Lung (tissue), 12 donors: ENCODE data around the gene EML5. TPM values are rescaled to one million over a fixed set of nuclear protein-coding genes. Genes with fewer than 3 reads are reported as not detected.

Experiments
- ATAC-seq: fragments of 200-7000 bp; cut with Tn5 transposase; one replicate; pipeline ENCODE4 v1.9.1; 2020; ENCODE audit warnings: moderate number of reproducible peaks; ENCODE audit not compliant: insufficient read depth, low FRiP score
- DNase-seq, 3 donors: peaks; one replicate each; pipeline ENCODE4 v3.0.0-alpha.2; 2013 to 2017
- H3K27ac ChIP-seq, 2 donors: one replicate each; pipeline ENCODE4 v1.5.1; 2013; ENCODE audit warnings: mild to moderate bottlenecking in 2 of 2, moderate library complexity in 2 of 2, control low read depth in 1 of 2, inconsistent platforms in 1 of 2, low read depth in 1 of 2, low read length in 1 of 2
- H3K27me3 ChIP-seq, 3 donors: one replicate each; pipeline ENCODE4 v1.5.1; 2013; ENCODE audit warnings: low read length in 2 of 3; ENCODE audit not compliant: control insufficient read depth in 3 of 3, insufficient read depth in 3 of 3
- H3K36me3 ChIP-seq, 4 donors: one replicate each; pipeline ENCODE4 v1.5.1; 2013; ENCODE audit warnings: low read length in 4 of 4, mild to moderate bottlenecking in 1 of 4, moderate library complexity in 1 of 4; ENCODE audit not compliant: control insufficient read depth in 4 of 4, insufficient read depth in 4 of 4
- H3K4me1 ChIP-seq, 5 donors: one replicate each; pipeline ENCODE4 v1.5.1; 2013; ENCODE audit warnings: low read length in 5 of 5, mild to moderate bottlenecking in 2 of 5, moderate library complexity in 1 of 5; ENCODE audit not compliant: control insufficient read depth in 5 of 5, insufficient read depth in 5 of 5
- H3K4me3 ChIP-seq: one replicate; pipeline ENCODE4 v1.5.1; 2013; ENCODE audit warnings: mild to moderate bottlenecking, control low read depth, moderate library complexity
- H3K9ac ChIP-seq, 2 donors: one replicate each; pipeline ENCODE4 v1.5.1; 2013; ENCODE audit warnings: low read length in 2 of 2, control low read depth in 1 of 2; ENCODE audit not compliant: insufficient read depth in 1 of 2
- H3K9me3 ChIP-seq, 4 donors: one replicate each; pipeline ENCODE4 v1.5.1; 2013; ENCODE audit warnings: low read length in 3 of 4, mild to moderate bottlenecking in 1 of 4, moderate library complexity in 1 of 4; ENCODE audit not compliant: control insufficient read depth in 4 of 4, insufficient read depth in 3 of 4
- WGBS, 2 donors: extraction: QIAGEN DNeasy Blood & Tissue Kit; methylation state at CpG; one replicate each; pipeline ENCODE4 v1.1.7; 2013; 5-methylcytosine and 5-hydroxymethylcytosine counted together
- polyA plus RNA-seq, 2 donors: library from polyadenylated mRNA; stranded (reverse); fragments of 200-250 nt; gene quantifications; one replicate each; pipeline ENCODE4 v1.2.1, GENCODE V29; 2013
- total RNA-seq, 2 donors: library from RNA; depleted of rRNA in 1 of 2; stranded (reverse); fragments of >200 nt in 1 of 2; gene quantifications; one replicate each; pipeline ENCODE4 v1.2.1, GENCODE V29; 2014 to 2021
- TF ChIP-seq, protein P1 (sequence below): IDR thresholded peaks from 2 replicates; pipeline ENCODE4 v1.5.1; 2012; ENCODE audit warnings: mild to moderate bottlenecking; ENCODE audit errors: control extremely low read depth, extremely low read depth
- donor health status: control.
- donor health status: control.
- donor health status: Bipolar disorder and iron deficiency.
- donor health status: healthy.
- donor health status: DM: yes; HTN: yes; CAD: no.

Gene EML5
- total and polyA plus RNA-seq, 4 donors = 0.31 to 10.2 (median 1.2) TPM

DNA sequence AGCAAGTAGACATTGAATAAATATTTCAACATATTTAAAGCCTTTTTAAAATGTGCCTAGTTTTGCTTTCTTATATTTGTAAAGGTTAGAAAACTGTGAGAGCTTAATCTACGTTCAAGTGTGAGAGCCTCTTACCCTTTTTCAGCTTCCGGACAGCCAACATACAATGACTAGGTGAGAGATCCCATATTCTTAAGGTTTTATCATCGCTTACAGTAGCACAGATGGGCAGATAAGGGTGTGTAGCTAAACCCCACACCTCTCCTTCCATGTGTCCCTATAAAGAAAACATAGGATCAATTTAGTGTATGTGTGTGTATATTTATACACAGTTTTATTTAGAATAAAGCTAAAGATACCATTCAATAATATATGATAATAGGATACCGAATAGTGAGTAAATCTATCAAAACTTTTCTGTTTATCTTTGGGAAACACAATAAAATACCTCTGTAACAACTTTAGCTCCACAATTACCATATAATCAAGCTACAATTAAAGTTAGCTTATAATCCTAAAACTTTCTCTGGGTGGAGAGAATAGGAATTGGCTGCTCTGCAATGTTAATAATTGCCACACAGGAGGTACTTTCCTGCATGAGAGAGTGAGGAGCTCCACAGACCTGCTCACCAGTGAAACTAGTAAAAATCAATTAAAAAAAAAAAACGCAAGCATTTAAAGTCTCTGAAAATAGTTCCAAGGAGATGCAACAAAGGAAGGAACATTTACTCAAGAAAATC lies 110.8 kb downstream of the EML5 start:
- DNase-seq (peak in 1 of 3 donors; percentile 26), ATAC-seq (no peak)
- TF ChIP-seq, protein P1, sequence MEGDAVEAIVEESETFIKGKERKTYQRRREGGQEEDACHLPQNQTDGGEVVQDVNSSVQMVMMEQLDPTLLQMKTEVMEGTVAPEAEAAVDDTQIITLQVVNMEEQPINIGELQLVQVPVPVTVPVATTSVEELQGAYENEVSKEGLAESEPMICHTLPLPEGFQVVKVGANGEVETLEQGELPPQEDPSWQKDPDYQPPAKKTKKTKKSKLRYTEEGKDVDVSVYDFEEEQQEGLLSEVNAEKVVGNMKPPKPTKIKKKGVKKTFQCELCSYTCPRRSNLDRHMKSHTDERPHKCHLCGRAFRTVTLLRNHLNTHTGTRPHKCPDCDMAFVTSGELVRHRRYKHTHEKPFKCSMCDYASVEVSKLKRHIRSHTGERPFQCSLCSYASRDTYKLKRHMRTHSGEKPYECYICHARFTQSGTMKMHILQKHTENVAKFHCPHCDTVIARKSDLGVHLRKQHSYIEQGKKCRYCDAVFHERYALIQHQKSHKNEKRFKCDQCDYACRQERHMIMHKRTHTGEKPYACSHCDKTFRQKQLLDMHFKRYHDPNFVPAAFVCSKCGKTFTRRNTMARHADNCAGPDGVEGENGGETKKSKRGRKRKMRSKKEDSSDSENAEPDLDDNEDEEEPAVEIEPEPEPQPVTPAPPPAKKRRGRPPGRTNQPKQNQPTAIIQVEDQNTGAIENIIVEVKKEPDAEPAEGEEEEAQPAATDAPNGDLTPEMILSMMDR = no peak
- Histone ChIP-seq H3K27ac (no peak overlapping the region), H3K36me3 (no peaks in the 10 kb centered on the region), H3K4me3 (no peak overlapping the region), H3K4me1 (no peaks in the 10 kb centered on the region), H3K27me3 (no peaks in the 10 kb centered on the region), H3K9ac (peak overlapping the region in 1 of 2 donors; percentile 7), H3K9me3 (no peaks in the 10 kb centered on the region)
- WGBS, 2 donors = 79 to 84% methylated on average over 5 of the region's 5 CpGs

DNA sequence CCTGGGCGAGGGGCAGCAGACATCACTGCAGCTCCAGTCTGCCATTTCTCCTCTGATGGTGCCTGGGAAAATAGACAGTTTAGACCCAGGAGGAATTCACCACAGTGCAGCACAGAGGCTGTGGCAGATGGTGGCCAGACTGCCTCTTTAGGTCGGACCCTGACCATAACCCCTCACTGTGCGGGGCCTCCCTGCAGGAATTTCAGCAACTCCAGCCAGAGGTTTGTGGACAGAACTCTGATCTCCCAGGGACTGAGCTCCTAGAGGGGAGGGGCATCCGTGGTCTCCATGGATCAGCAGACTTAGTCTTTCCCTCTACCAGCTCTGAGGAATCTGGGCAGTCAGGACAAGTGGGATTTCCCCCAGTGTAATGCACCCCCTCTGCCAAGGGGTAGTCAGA lies 123.4 kb downstream of the EML5 start:
- 79 to 90% methylated on average over 4 of the region's 4 CpGs for WGBS, 2 donors
- H3K9me3 ChIP-seq = no peaks in the 10 kb centered on the region
- no peak for ATAC-seq
- TF ChIP-seq, protein P1 = no peak
- H3K9ac ChIP-seq = no peak overlapping the region
- no peaks in the 10 kb centered on the region for H3K36me3 ChIP-seq
- no peaks in the 10 kb centered on the region for H3K27me3 ChIP-seq
- no peak for DNase-seq
- H3K27ac ChIP-seq = no peak overlapping the region
- peaks cover 0 to 2% (median 0%) of the 10 kb centered on the region in 5 donors for H3K4me1 ChIP-seq
- H3K4me3 ChIP-seq = no peak overlapping the region

DNA sequence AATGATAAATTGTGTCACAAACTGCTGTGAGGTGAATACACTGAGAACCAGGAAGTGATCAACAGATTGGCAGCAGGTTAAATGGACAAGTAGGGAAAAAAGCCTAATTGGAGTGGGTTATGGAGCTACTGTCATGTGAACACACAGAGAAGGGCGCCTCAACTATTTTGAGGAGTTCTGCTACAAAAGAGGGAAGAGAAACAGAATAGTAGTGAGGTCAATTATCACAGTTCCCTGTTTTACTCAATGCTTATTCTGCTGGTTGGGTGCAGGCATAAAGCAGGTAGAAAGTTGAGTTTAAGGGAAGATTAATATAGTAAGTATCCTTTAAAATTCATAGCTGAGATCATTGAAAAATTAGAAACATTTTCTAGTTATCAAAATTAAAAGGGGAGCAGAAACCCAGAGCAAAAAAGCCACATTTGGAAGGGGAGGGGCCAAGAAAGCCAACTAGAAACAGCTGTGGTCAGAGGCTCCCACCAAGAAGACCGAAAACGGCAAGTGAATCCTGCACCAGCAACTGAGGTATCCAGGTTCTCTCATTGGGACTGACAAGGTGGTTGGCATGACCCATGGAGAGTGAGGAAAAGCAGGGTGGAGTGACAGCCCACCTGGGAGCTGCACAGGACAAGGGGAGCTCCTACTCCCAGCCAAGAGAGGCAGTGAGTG lies 124.2 kb downstream of the EML5 start:
- H3K4me3 ChIP-seq = no peak overlapping the region
- H3K9ac ChIP-seq = no peak overlapping the region
- WGBS, 2 donors = 77 to 86% methylated on average over 3 of the region's 3 CpGs
- no peak overlapping the region for H3K27ac ChIP-seq
- H3K9me3 ChIP-seq = no peaks in the 10 kb centered on the region
- H3K27me3 ChIP-seq = no peaks in the 10 kb centered on the region
- H3K4me1 ChIP-seq = peaks cover 0 to 2% (median 0%) of the 10 kb centered on the region in 5 donors
- ATAC-seq (no peak), DNase-seq (no peak)
- H3K36me3 ChIP-seq = no peaks in the 10 kb centered on the region
- TF ChIP-seq, protein P1 = no peak
